H9 (cell line): Measurements from ENCODE around the gene CARD11. TPM values are rescaled to one million over a fixed set of nuclear protein-coding genes. Genes with fewer than 3 reads are reported as not detected.

Experiments
- DNase-seq: peaks from one replicate; pipeline ENCODE4 v3.0.0-alpha.2; 2017
- H2AFZ ChIP-seq: one replicate; pipeline ENCODE4 v1.6.1; 2013; ENCODE audit warnings: mild to moderate bottlenecking, low read length, control low read depth, moderate library complexity
- H2AK5ac ChIP-seq: 2 replicates; pipeline ENCODE4 v1.6.1; 2013; ENCODE audit warnings: low read length, control low read depth, mixed read lengths; ENCODE audit not compliant: insufficient read length
- H2BK120ac ChIP-seq: one replicate; pipeline ENCODE4 v1.6.1; 2013; ENCODE audit warnings: low read depth, mild to moderate bottlenecking, low read length, control low read depth, inconsistent platforms; ENCODE audit not compliant: poor library complexity, severe bottlenecking
- H2BK12ac ChIP-seq: 2 replicates; pipeline ENCODE4 v1.6.1; 2013; ENCODE audit warnings: low read length, control low read depth, mixed read lengths, low read depth; ENCODE audit not compliant: insufficient read length
- H2BK15ac ChIP-seq: 2 replicates; pipeline ENCODE4 v1.6.1; 2013; ENCODE audit warnings: low read depth, low read length, control low read depth
- H2BK20ac ChIP-seq: one replicate; pipeline ENCODE4 v1.6.1; 2013; ENCODE audit warnings: low read depth, mild to moderate bottlenecking, low read length, control low read depth, inconsistent platforms; ENCODE audit not compliant: poor library complexity, severe bottlenecking
- H2BK5ac ChIP-seq: 2 replicates; pipeline ENCODE4 v1.6.1; 2013; ENCODE audit warnings: low read length, control low read depth, mixed read lengths; ENCODE audit not compliant: insufficient read length
- H3K14ac ChIP-seq: 2 replicates; pipeline ENCODE4 v1.6.1; 2013; ENCODE audit warnings: low read length, control low read depth; ENCODE audit not compliant: insufficient read depth
- H3K18ac ChIP-seq: 2 replicates; pipeline ENCODE4 v1.6.1; 2013; ENCODE audit warnings: low read depth, mild to moderate bottlenecking, mixed read lengths, low read length, control low read depth; ENCODE audit not compliant: insufficient read length
- H3K23ac ChIP-seq: 2 replicates; pipeline ENCODE4 v1.6.1; 2013; ENCODE audit warnings: low read length, control low read depth, mixed read lengths, low read depth; ENCODE audit not compliant: insufficient read length
- H3K23me2 ChIP-seq: 2 replicates; pipeline ENCODE4 v1.6.1; 2013; ENCODE audit warnings: low read depth, mild to moderate bottlenecking, mixed read lengths, low read length, control low read depth; ENCODE audit not compliant: insufficient read length, poor library complexity, severe bottlenecking
- H3K27ac ChIP-seq: 2 replicates; pipeline ENCODE4 v1.5.1; 2013; ENCODE audit warnings: low read length, control low read depth, mixed read lengths, low read depth; ENCODE audit not compliant: insufficient read length
- H3K27me3 ChIP-seq: 2 replicates; pipeline ENCODE4 v1.6.1; 2013; ENCODE audit warnings: low read length, control low read depth, inconsistent platforms; ENCODE audit not compliant: insufficient read depth
- H3K4ac ChIP-seq: 2 replicates; pipeline ENCODE4 v1.6.1; 2013; ENCODE audit warnings: low read depth, mild to moderate bottlenecking, control low read depth, inconsistent platforms, low read length, moderate library complexity
- H3K4me1 ChIP-seq: 2 replicates; pipeline ENCODE4 v1.6.1; 2013; ENCODE audit warnings: low read length, control low read depth, inconsistent platforms; ENCODE audit not compliant: insufficient read depth
- H3K4me2 ChIP-seq: 2 replicates; pipeline ENCODE4 v1.6.1; 2013; ENCODE audit warnings: low read length, control low read depth, mixed read lengths; ENCODE audit not compliant: insufficient read length, insufficient read depth
- H3K56ac ChIP-seq: 2 replicates; pipeline ENCODE4 v1.6.1; 2013; ENCODE audit warnings: low read depth, mild to moderate bottlenecking, mixed read lengths, low read length, control low read depth; ENCODE audit not compliant: insufficient read length
- H3K79me1 ChIP-seq: 2 replicates; pipeline ENCODE4 v1.6.1; 2013; ENCODE audit warnings: low read depth, mild to moderate bottlenecking, moderate library complexity, low read length, control low read depth, inconsistent platforms; ENCODE audit not compliant: insufficient read depth, poor library complexity, severe bottlenecking
- H3K79me2 ChIP-seq: 2 replicates; pipeline ENCODE4 v1.6.1; 2013; ENCODE audit warnings: low read length, control low read depth, inconsistent platforms; ENCODE audit not compliant: insufficient read depth
- H3K9ac ChIP-seq: 2 replicates; pipeline ENCODE4 v1.6.1; 2013; ENCODE audit warnings: low read length, control low read depth, mixed read lengths; ENCODE audit not compliant: insufficient read length; ENCODE audit errors: extremely low read depth
- H3K9me3 ChIP-seq: one replicate; pipeline ENCODE4 v1.6.1; 2013; ENCODE audit warnings: low read depth, low read length, inconsistent platforms; ENCODE audit not compliant: control insufficient read depth
- H3T11ph ChIP-seq: one replicate; pipeline ENCODE4 v1.6.1; 2013; ENCODE audit warnings: mild to moderate bottlenecking, low read length, control low read depth, inconsistent platforms
- H4K20me1 ChIP-seq: one replicate; pipeline ENCODE4 v1.6.1; 2013; ENCODE audit not compliant: control insufficient read depth, insufficient read length, insufficient read depth
- H4K5ac ChIP-seq: 2 replicates; pipeline ENCODE4 v1.6.1; 2013; ENCODE audit warnings: low read depth, mild to moderate bottlenecking, mixed read lengths, low read length, control low read depth; ENCODE audit not compliant: insufficient read length
- H4K8ac ChIP-seq: replicated peaks from 2 replicates; pipeline ENCODE4 v1.6.1; 2013; ENCODE audit warnings: low read length, control low read depth, mixed read lengths, low read depth; ENCODE audit not compliant: insufficient read length
- H4K91ac ChIP-seq: 2 replicates; pipeline ENCODE4 v1.6.1; 2013; ENCODE audit warnings: low read depth, mild to moderate bottlenecking, moderate library complexity, mixed read lengths, low read length, control low read depth; ENCODE audit not compliant: insufficient read length
- H3K27ac Mint-ChIP-seq, 3 experiments: 2 replicates in 2 of 3; 3 replicates in 1 of 3; pipeline ENCODE4 v1.8.0; 2020 to 2021; ENCODE audit warnings: mixed read lengths in 3 of 3, mild to moderate bottlenecking in 1 of 3, moderate library complexity in 1 of 3
- H3K27me3 Mint-ChIP-seq: 2 replicates; pipeline ENCODE4 v1.8.0; 2021; ENCODE audit warnings: low read depth, mild to moderate bottlenecking, moderate library complexity, mixed read lengths
- H3K36me3 Mint-ChIP-seq, 3 experiments: 2 replicates in 2 of 3; 3 replicates in 1 of 3; pipeline ENCODE4 v1.8.0; 2020 to 2021; ENCODE audit warnings: low read depth in 3 of 3, mixed read lengths in 3 of 3; ENCODE audit not compliant: insufficient read depth in 1 of 3
- H3K4me1 Mint-ChIP-seq, 2 experiments: 2 replicates each; pipeline ENCODE4 v1.8.0; 2020; ENCODE audit warnings: mixed read lengths in 2 of 2
- H3K4me3 Mint-ChIP-seq, 2 experiments: 2 replicates in 1 of 2; 3 replicates in 1 of 2; pipeline ENCODE4 v1.8.0; 2020 to 2021; ENCODE audit warnings: mild to moderate bottlenecking in 2 of 2, mixed read lengths in 2 of 2, moderate library complexity in 1 of 2
- H3K9me3 Mint-ChIP-seq, 2 experiments: 2 replicates in 1 of 2; 3 replicates in 1 of 2; pipeline ENCODE4 v1.8.0; 2020; ENCODE audit warnings: mild to moderate bottlenecking in 2 of 2, mixed read lengths in 2 of 2, moderate library complexity in 1 of 2
- WGBS: extraction: QIAGEN DNeasy Blood & Tissue Kit; methylation state at CpG from one replicate; pipeline ENCODE4 v1.1.7; 2013; ENCODE audit warnings: missing lambda C conversion rate, low lambda C conversion rate, mixed read lengths; ENCODE audit not compliant: insufficient read length; ENCODE audit errors: extremely low coverage; 5-methylcytosine and 5-hydroxymethylcytosine counted together
- total RNA-seq: library from RNA; stranded (reverse); gene quantifications from 2 replicates; pipeline ENCODE4 v1.2.1, GENCODE V29; 2021
- TF ChIP-seq, protein P1 (sequence below): fragments of 200-600 bp; sonication (generic); conservative IDR thresholded peaks from 3 replicates; pipeline ENCODE4 v1.8.0; 2021; ENCODE audit warnings: antibody characterized with exemption, mild to moderate bottlenecking

CARD11 gene
- total RNA-seq, 1 experiment from 2014 or later = 20.0 TPM

GRCh38 chr7:2941216-2941859 lies 102.3 kb downstream of the CARD11 start:
- Histone ChIP-seq H2BK15ac (no peak overlapping the region), H3K27ac (no peak overlapping the region), H3K79me2 (no peaks in the 10 kb centered on the region), H4K20me1 (no peaks in the 10 kb centered on the region), H2BK20ac (no peak overlapping the region), H3K56ac (no peak overlapping the region), H3K18ac (no peak overlapping the region), H3K9ac (no peak overlapping the region), H3K9me3 (no peaks in the 10 kb centered on the region), H3K23ac (no peak overlapping the region), H3K14ac (no peak overlapping the region), H2BK120ac (no peak overlapping the region), H3K79me1 (no peaks in the 10 kb centered on the region), H3K4me2 (no peak overlapping the region), H3K27me3 (no peaks in the 10 kb centered on the region), H3K23me2 (no peaks in the 10 kb centered on the region), H3K4me1 (no peaks in the 10 kb centered on the region), H2AK5ac (no peak overlapping the region), H3T11ph (no peak overlapping the region), H2BK12ac (no peak overlapping the region), H2AFZ (no peak overlapping the region), H4K8ac (no peak overlapping the region), H4K5ac (no peak overlapping the region), H2BK5ac (no peak overlapping the region), H3K4ac (no peak overlapping the region), H4K91ac (no peak overlapping the region)
- H3K27me3 Mint-ChIP-seq = no peaks in the 10 kb centered on the region
- H3K36me3 Mint-ChIP-seq = peaks cover 8 to 33% (median 13%) of the 10 kb centered on the region in 3 experiments
- H3K9me3 Mint-ChIP-seq = no peaks in the 10 kb centered on the region
- WGBS = no CpG with 5 or more reads among the region's 12 CpGs
- peak; percentile 5 for DNase-seq
- TF ChIP-seq, protein P1, sequence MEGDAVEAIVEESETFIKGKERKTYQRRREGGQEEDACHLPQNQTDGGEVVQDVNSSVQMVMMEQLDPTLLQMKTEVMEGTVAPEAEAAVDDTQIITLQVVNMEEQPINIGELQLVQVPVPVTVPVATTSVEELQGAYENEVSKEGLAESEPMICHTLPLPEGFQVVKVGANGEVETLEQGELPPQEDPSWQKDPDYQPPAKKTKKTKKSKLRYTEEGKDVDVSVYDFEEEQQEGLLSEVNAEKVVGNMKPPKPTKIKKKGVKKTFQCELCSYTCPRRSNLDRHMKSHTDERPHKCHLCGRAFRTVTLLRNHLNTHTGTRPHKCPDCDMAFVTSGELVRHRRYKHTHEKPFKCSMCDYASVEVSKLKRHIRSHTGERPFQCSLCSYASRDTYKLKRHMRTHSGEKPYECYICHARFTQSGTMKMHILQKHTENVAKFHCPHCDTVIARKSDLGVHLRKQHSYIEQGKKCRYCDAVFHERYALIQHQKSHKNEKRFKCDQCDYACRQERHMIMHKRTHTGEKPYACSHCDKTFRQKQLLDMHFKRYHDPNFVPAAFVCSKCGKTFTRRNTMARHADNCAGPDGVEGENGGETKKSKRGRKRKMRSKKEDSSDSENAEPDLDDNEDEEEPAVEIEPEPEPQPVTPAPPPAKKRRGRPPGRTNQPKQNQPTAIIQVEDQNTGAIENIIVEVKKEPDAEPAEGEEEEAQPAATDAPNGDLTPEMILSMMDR = no peak
- H3K4me1 Mint-ChIP-seq = peaks cover 3 to 9% of the 10 kb centered on the region in 2 experiments
- H3K4me3 Mint-ChIP-seq = no peak overlapping the region
- peak overlapping the region in 1 of 3 experiments; percentile 57; a peak in 1 of 7 replicates for H3K27ac Mint-ChIP-seq
